ENCODE data around the gene CCL24.
"Not testable (repeated sequence)": the region's sequence is repeated elsewhere in the genome, so short reads cannot be mapped to it uniquely, and the experiment has no call there.

The CCL24 gene

DNA sequence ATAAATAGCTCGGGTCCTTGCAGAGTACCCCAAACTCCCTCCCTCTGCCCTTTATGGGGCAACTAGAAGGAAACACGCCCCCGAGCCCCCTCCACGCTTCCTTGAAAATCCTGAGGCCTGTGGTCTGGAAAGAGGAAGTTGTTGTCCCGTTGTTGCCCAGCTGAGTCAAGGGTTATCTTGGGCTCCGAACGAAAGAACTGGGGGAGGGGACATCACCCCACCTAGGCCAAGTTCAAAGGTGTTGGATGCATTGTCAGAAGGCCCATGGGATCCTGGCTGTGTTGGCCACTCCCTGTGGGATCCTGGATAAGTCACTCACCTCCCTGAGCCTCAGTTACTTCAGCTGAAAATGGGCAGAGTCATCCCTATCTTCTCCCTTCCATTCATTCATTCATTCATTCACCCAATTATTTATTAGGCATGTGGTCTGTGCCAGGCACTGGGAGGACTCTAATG lies at the start of gene CCL24:
CCL24 (minus strand) TSS at position 26 of the 456 bp plus-strand sequence. CDS start 91 bp downstream, outside the sequence.
- DNase-seq (ENCODE audit: low spot score) = no peak

DNA sequence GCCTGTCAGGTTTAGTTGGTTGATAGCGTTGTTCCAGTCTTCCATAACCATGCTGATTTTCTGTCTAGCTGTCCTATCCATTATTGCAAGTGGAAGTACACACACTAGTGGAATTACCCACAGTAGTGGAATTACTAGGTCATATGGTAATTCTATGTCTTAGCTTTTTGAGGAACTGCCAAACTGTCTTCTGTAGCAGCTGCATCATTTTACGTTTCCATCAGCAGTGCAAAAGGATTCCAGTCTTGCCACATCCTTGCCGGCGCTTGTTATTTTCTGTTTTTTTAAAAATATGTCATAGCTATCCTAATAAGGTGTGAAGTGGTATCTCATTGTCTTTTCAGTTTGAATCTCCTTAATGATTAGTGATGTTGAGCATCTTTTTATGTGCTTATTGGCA lies 48.0 kb upstream of the CCL24 start:
- DNase-seq (ENCODE audit: low spot score) = no peak

- DNase-seq (ENCODE audit: low spot score) = no peak
Measured at GRCh38 chr7:75858410-75858809, 44.8 kb upstream of the CCL24 start.

GRCh38 chr7:75856536-75856935 lies 42.9 kb upstream of the CCL24 start:
- DNase-seq (ENCODE audit: low spot score) = no peak

DNA sequence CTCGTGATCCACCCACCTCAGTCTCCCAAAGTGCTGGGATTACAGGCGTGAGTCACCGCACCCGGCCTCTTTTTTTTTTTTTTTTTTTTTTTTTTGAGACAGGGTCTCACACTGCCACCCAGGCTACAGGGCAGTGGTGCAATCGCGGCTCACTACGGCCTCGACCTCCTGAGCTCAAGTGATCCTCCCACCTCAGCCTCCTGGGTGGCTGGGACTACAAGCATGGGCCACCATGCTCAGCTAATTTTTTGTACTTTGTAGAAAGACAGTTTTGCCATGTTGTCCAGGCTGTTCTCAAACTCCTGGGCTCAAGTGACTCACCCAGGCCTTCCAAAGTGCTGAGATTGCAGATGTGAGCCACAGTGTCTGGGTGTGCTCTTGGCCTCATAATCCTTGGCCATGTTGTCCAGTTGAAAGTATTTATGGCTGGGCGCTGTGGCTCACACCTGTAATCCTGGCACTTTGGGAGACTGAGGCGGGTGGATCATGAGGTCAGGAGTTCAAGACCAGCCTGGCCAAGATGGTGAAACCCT lies 41.3 kb upstream of the CCL24 start:
- DNase-seq (ENCODE audit: low spot score) = not testable (repeated sequence)

- DNase-seq (ENCODE audit: low spot score) = no peak
Measured at GRCh38 chr7:75854233-75854632, 40.6 kb upstream of the CCL24 start.

- DNase-seq (ENCODE audit: low spot score) = no peak
Measured at GRCh38 chr7:75850235-75850634, 36.6 kb upstream of the CCL24 start.

GRCh38 chr7:75849573-75849972 lies 36.0 kb upstream of the CCL24 start:
- no peak for DNase-seq (ENCODE audit: low spot score)

GRCh38 chr7:75847707-75848106 lies 34.1 kb upstream of the CCL24 start:
- no peak for DNase-seq (ENCODE audit: low spot score)

- DNase-seq (ENCODE audit: low spot score) = not testable (repeated sequence)
Measured at GRCh38 chr7:75845132-75845531, 31.5 kb upstream of the CCL24 start.

GRCh38 chr7:75844158-75844557 lies 30.6 kb upstream of the CCL24 start:
- no peak for DNase-seq (ENCODE audit: low spot score)

- DNase-seq (ENCODE audit: low spot score) = no peak
Measured at GRCh38 chr7:75843613-75844116, 30.1 kb upstream of the CCL24 start.

DNA sequence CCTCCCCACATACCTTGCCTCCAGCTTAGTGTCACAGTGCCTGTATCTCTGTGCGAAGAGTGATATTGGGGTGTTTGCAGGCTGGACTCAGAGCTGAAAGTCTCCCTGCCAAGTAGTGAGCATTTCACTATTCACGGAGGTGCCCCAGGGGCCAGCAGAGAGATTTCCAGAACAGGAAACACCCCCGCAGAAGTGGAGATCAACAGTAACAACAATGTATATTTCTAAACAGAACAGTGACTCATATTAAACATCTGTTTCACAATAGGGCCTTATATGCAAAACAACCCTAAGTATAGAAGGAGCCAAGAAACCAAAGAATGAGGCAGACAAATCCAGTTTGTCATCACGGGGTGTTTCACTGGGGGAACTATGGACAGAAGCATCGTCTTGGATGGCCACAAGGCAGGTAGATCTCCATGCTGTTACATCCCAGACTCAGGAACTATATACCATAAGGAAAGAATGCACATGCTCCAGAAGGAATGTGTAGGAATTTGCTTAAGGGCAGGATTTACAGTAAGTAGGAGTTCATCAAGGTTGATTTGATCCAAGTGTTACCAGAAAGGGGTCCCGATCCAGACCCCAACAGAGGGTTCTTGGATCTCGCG lies 29.3 kb upstream of the CCL24 start:
- DNase-seq (ENCODE audit: low spot score) = peak; percentile 83

- no peak for DNase-seq (ENCODE audit: low spot score)
Measured at GRCh38 chr7:75840029-75840428, 26.4 kb upstream of the CCL24 start.

- DNase-seq (ENCODE audit: low spot score) = not testable (repeated sequence)
Measured at GRCh38 chr7:75838281-75838930, 24.8 kb upstream of the CCL24 start.

DNA sequence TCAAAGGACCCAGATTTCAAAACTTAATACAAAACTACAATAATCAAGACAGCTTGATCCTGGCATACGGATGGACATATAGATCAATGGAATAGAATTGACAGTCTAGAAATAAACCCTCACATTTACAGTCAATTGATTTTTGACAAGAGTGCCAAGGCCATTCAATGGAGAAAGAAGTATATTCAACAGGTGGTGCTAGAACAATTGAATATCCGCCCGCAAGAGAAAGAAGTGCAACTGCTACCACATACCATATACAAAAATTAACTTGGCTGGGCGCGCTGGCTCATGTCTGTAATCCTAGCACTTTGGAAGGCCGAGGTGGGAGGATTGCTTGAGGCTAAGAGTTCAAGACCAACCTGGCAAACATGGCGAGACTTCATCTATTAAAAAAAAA lies 23.2 kb upstream of the CCL24 start:
- DNase-seq (ENCODE audit: low spot score) = no peak

- DNase-seq (ENCODE audit: low spot score) = no peak
Measured at GRCh38 chr7:75835688-75836285, 22.2 kb upstream of the CCL24 start.

- DNase-seq (ENCODE audit: low spot score) = not testable (repeated sequence)
Measured at GRCh38 chr7:75833662-75834061, 20.1 kb upstream of the CCL24 start.

DNA sequence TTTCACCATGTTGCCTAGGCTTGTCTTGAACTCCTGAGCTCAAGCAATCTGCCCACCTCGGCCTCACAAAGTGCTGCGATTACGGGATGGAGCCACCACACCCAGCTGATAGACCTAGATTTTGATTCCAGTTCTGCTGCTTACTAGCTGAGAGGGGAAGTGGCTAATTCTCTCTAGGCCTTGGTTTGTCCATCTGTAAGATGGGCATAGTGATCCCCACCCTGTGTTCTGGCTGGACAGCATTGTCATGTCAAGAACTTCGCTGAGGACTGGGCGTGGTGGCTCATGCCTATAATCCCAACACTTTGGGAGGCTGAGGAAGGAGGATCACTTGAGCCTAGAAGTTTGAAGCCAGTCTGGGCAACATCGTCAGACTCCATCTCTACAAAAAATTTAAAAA lies 17.4 kb upstream of the CCL24 start:
- no peak for DNase-seq (ENCODE audit: low spot score)

GRCh38 chr7:75829656-75830055 lies 16.1 kb upstream of the CCL24 start:
- not testable (repeated sequence) for DNase-seq (ENCODE audit: low spot score)

- DNase-seq (ENCODE audit: low spot score) = no peak
Measured at GRCh38 chr7:75823198-75823910, 9.7 kb upstream of the CCL24 start.

- no peak for DNase-seq (ENCODE audit: low spot score)
Measured at GRCh38 chr7:75820688-75821087, 7.1 kb upstream of the CCL24 start.

Measured in kidney capillary endothelial cell (primary cell).